Panc1 (cell line): ENCODE measurements around the gene CBX3.

Source experiments
- CTCF ChIP-seq: fragments of 450-650 bp; IDR thresholded peaks from 2 replicates; pipeline ENCODE4 v1.5.1; 2017; ENCODE audit warnings: mild to moderate bottlenecking
- POLR2AphosphoS5 ChIP-seq: IDR thresholded peaks from 2 replicates; pipeline ENCODE4 v1.6.1; 2012; ENCODE audit warnings: mild to moderate bottlenecking, low read depth, low read length, moderate library complexity
- SIN3A ChIP-seq: IDR thresholded peaks from 2 replicates; pipeline ENCODE4 v1.6.1; 2012; ENCODE audit warnings: low read depth, mild to moderate bottlenecking, low read length, moderate library complexity, borderline replicate concordance; ENCODE audit not compliant: insufficient read depth

- TF ChIP-seq CTCF (peak; percentile 39; the same call in 1 of the 2 replicates), POLR2AphosphoS5 (peak; percentile 65; the same call in 1 of the 2 replicates), SIN3A (peak; percentile 85; the same call in 1 of the 2 replicates)
These were observed 49.4 kb upstream of the CBX3 start, which contains the start of gene NFE2L3 for GRCh38 chr7:26151953-26152781.
